GM15510 (cell line): ENCODE results near the gene EZH2.

Source experiments
- POLR2A ChIP-seq: IDR thresholded peaks from 3 replicates; pipeline ENCODE4 v1.6.1; 2011; ENCODE audit warnings: borderline replicate concordance; ENCODE audit not compliant: insufficient read length; ENCODE audit errors: extremely low read depth

Gene EZH2

GRCh38 chr7:148909568-148909967 lies 25.5 kb upstream of the EZH2 start:
- TF ChIP-seq POLR2A: no peak

GRCh38 chr7:148906707-148907498 lies 22.8 kb upstream of the EZH2 start:
- TF ChIP-seq POLR2A: no peak

- no peak for TF ChIP-seq POLR2A
Observed at GRCh38 chr7:148905093-148905666, 21.1 kb upstream of the EZH2 start.

GRCh38 chr7:148903504-148903903 lies 19.4 kb upstream of the EZH2 start:
- no peak for TF ChIP-seq POLR2A

GRCh38 chr7:148901178-148901577 lies 17.1 kb upstream of the EZH2 start:
- no peak for TF ChIP-seq POLR2A

GRCh38 chr7:148898845-148899484 lies 14.9 kb upstream of the EZH2 start:
- no peak for TF ChIP-seq POLR2A

- TF ChIP-seq POLR2A: no peak
Observed at GRCh38 chr7:148894591-148894990, 10.5 kb upstream of the EZH2 start.

- no peak for TF ChIP-seq POLR2A
Observed at GRCh38 chr7:148893071-148893470, 9.0 kb upstream of the EZH2 start.

- no peak for TF ChIP-seq POLR2A
Observed at GRCh38 chr7:148888300-148888699, 4.2 kb upstream of the EZH2 start.

GRCh38 chr7:148886844-148887243 lies 2.8 kb upstream of the EZH2 start:
- TF ChIP-seq POLR2A: no peak

GRCh38 chr7:148884299-148885022 lies 370 bp upstream of the EZH2 start:
- TF ChIP-seq POLR2A: peak; percentile 79

GRCh38 chr7:148883266-148884048 lies 634 bp downstream of the EZH2 start:
- TF ChIP-seq POLR2A: no peak

- TF ChIP-seq POLR2A: no peak
Observed at GRCh38 chr7:148882841-148883265, 1.2 kb downstream of the EZH2 start.

- no peak for TF ChIP-seq POLR2A
Observed at GRCh38 chr7:148882192-148882591, 1.9 kb downstream of the EZH2 start.

GRCh38 chr7:148878317-148878716 lies 5.8 kb downstream of the EZH2 start:
- no peak for TF ChIP-seq POLR2A

GRCh38 chr7:148877517-148877916 lies 6.6 kb downstream of the EZH2 start:
- TF ChIP-seq POLR2A: no peak
